ENCODE measurements around the gene CFAP77.

Gene CFAP77

GRCh38 chr9:132614324-132614723 is 204.3 kb downstream of the CFAP77 start:
- no peak for DNase-seq (ENCODE audit: low spot score)
- no peak for TF ChIP-seq CTCF (IDR thresholded peaks at IDR 0.05; ENCODE audit: extremely low read depth, missing control alignments)

GRCh38 chr9:132615774-132616173 is 205.8 kb downstream of the CFAP77 start:
- no peak for TF ChIP-seq CTCF (IDR thresholded peaks at IDR 0.05; ENCODE audit: extremely low read depth, missing control alignments)

GRCh38 chr9:132616725-132617124 is 206.7 kb downstream of the CFAP77 start:
- TF ChIP-seq CTCF (IDR thresholded peaks at IDR 0.05; ENCODE audit: extremely low read depth, missing control alignments), result no peak
- no peak for DNase-seq (ENCODE audit: low spot score)

More at GRCh38 chr9:132615774-132616173, 205.8 kb downstream of the CFAP77 start:
- DNase-seq (ENCODE audit: low spot score), result no peak

- no peak for DNase-seq (ENCODE audit: low spot score)
- no peak for TF ChIP-seq CTCF (IDR thresholded peaks at IDR 0.05; ENCODE audit: extremely low read depth, missing control alignments)
Measured at GRCh38 chr9:132622159-132622558, 212.1 kb downstream of the CFAP77 start.
